ENCODE measurements around the gene FHIT. TPM values are rescaled to one million over a fixed set of nuclear protein-coding genes. Genes with fewer than 3 reads are reported as not detected.

Gene FHIT
- total and polyA plus RNA-seq, 10 of the 15 experiments (the other 5 are each of a cell fraction or from before 2014, with no cell fraction given) = 4.2 to 14.9 (median 9.4) TPM

GRCh38 chr3:60055765-60056164 is 1195.5 kb downstream of the FHIT start (continued):
- TF ChIP-seq SMARCA5 (IDR thresholded peaks at IDR 0.05) = no peak
- no peak for TF ChIP-seq CHD1 (IDR thresholded peaks at IDR 0.05; ENCODE audit: low read depth, low read length)
- TF ChIP-seq ZNF384 (IDR thresholded peaks at IDR 0.05; ENCODE audit: borderline replicate concordance, low read depth, low read length) = no peak
- TF ChIP-seq SUPT20H (IDR thresholded peaks at IDR 0.05; ENCODE audit: borderline replicate concordance, control insufficient read depth, low read depth, low read length) = no peak
- no peak for TF ChIP-seq NFXL1 (IDR thresholded peaks at IDR 0.05; ENCODE audit: borderline replicate concordance)
- TF ChIP-seq ZNF274 (IDR thresholded peaks at IDR 0.05; ENCODE audit: insufficient read depth, insufficient read length) = no peak
- no peak for TF ChIP-seq GATAD2B (conservative IDR thresholded peaks at IDR 0.05; ENCODE audit: low read depth)
- no peak for TF ChIP-seq CHD2 (IDR thresholded peaks at IDR 0.05; ENCODE audit: borderline replicate concordance, low read depth, low read length)
- TF ChIP-seq HDAC6 (IDR thresholded peaks at IDR 0.05; ENCODE audit: unreplicated experiment) = no peak
- TF ChIP-seq, protein P1, sequence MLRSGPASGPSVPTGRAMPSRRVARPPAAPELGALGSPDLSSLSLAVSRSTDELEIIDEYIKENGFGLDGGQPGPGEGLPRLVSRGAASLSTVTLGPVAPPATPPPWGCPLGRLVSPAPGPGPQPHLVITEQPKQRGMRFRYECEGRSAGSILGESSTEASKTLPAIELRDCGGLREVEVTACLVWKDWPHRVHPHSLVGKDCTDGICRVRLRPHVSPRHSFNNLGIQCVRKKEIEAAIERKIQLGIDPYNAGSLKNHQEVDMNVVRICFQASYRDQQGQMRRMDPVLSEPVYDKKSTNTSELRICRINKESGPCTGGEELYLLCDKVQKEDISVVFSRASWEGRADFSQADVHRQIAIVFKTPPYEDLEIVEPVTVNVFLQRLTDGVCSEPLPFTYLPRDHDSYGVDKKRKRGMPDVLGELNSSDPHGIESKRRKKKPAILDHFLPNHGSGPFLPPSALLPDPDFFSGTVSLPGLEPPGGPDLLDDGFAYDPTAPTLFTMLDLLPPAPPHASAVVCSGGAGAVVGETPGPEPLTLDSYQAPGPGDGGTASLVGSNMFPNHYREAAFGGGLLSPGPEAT (IDR thresholded peaks at IDR 0.05; ENCODE audit: low read depth) = no peak
- no peak for TF ChIP-seq TCF3 (IDR thresholded peaks at IDR 0.05; ENCODE audit: borderline replicate concordance, insufficient read depth, low read depth, low read length)

DNA sequence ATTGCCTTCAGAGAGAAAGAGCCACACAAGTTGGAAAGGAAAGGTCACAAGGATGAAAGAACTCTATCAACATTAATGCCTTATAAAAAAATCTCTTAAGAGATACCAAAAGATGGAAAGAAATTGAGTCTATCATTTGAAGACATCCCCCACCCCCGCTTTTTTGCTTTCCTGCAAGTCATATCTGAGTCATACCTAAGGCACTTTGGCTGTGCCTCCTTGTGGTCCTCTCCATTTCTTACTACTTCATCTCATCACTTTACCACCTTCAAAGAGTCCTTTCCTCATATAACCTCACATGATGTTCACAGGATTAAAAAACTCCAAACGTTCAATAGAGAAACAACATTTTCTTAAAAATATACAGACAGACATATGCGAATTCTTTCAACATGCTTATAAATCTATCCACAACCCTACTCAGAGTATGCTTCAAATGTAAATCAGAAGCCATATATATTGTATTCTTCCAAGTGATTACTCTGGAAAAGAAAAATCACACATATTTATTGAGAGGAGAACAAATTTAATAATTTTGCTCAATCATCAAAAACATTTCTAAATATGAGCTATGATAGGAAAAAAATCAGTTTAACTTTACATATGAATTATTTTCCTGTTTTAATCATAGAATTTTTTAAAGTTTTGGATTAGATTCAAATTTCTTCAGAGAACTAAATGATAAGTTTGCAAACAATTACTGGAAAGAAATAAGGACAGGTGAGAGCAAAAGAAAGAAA is 1197.6 kb downstream of the FHIT start:
- no peak overlapping the region for H2AFZ ChIP-seq (ENCODE audit: control insufficient read depth, low read depth, low read length)
- ChIA-PET RAD21 (ENCODE audit: unreplicated experiment) (no interaction called here), SMC1A (ENCODE audit: uncharacterized antibody, unreplicated experiment) (no interaction called here), POLR2A (no interaction called here), CTCF (no interaction called here)
- H3K4me3 ChIP-seq = no peak overlapping the region
- no peaks in the 10 kb centered on the region for H3K9me3 ChIP-seq (replicated peaks; ENCODE audit: control insufficient read depth, insufficient read depth, low read length)
- no peaks in the 10 kb centered on the region for H3K27me3 ChIP-seq (replicated peaks in 1 of 2; ENCODE audit: control insufficient read depth in 2 of 2, insufficient read depth in 2 of 2, low read length in 1 of 2)
- no peak for ATAC-seq
- in situ Hi-C loops (cut with MboI) (no loop called here), intact Hi-C loops (cut with micrococcal nuclease; ENCODE audit: unreplicated experiment) (no loop called here)
- 48% methylated on average over 3 of the region's 3 CpGs for WGBS (ENCODE audit: insufficient coverage, insufficient replicate concordance, low lambda C conversion rate, missing lambda C conversion rate)
- H3K4me1 ChIP-seq (ENCODE audit: control insufficient read depth, insufficient read depth, low read length) = no peaks in the 10 kb centered on the region
- H3K27ac ChIP-seq (ENCODE audit: control insufficient read depth, insufficient read depth) = no peak overlapping the region
- no peak overlapping the region for H3K9ac ChIP-seq (ENCODE audit: control insufficient read depth, insufficient read depth, low read length)
- H3K4me2 ChIP-seq (ENCODE audit: control insufficient read depth, insufficient read depth) = no peak overlapping the region
- no peak for FAIRE-seq
- DNase-seq (ENCODE audit: low read depth, low spot score) = no peak
- no peaks in the 10 kb centered on the region for H3K79me2 ChIP-seq (ENCODE audit: control insufficient read depth, insufficient read depth, low read length)
- no peaks in the 10 kb centered on the region for H4K20me1 ChIP-seq (ENCODE audit: control insufficient read depth, insufficient read depth)
- BruUV-seq (replicated peaks) = no TSS peak
- no peaks in the 10 kb centered on the region for H3K36me3 ChIP-seq (ENCODE audit: control insufficient read depth in 2 of 2, insufficient read depth in 2 of 2, low read length in 1 of 2)
- TF ChIP-seq NKRF (conservative IDR thresholded peaks at IDR 0.05) (no peak), RAD21 (IDR thresholded peaks at IDR 0.05; ENCODE audit: insufficient read depth, low read depth, low read length) (no peak), SMARCA5 (IDR thresholded peaks at IDR 0.05) (no peak)
- TF ChIP-seq, protein P2, sequence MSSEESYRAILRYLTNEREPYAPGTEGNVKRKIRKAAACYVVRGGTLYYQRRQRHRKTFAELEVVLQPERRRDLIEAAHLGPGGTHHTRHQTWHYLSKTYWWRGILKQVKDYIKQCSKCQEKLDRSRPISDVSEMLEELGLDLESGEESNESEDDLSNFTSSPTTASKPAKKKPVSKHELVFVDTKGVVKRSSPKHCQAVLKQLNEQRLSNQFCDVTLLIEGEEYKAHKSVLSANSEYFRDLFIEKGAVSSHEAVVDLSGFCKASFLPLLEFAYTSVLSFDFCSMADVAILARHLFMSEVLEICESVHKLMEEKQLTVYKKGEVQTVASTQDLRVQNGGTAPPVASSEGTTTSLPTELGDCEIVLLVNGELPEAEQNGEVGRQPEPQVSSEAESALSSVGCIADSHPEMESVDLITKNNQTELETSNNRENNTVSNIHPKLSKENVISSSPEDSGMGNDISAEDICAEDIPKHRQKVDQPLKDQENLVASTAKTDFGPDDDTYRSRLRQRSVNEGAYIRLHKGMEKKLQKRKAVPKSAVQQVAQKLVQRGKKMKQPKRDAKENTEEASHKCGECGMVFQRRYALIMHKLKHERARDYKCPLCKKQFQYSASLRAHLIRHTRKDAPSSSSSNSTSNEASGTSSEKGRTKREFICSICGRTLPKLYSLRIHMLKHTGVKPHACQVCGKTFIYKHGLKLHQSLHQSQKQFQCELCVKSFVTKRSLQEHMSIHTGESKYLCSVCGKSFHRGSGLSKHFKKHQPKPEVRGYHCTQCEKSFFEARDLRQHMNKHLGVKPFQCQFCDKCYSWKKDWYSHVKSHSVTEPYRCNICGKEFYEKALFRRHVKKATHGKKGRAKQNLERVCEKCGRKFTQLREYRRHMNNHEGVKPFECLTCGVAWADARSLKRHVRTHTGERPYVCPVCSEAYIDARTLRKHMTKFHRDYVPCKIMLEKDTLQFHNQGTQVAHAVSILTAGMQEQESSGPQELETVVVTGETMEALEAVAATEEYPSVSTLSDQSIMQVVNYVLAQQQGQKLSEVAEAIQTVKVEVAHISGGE (CRISPR knock-in tag; IDR thresholded peaks at IDR 0.05) = no peak
